Activated CD4-positive, alpha-beta T cell treated with anti-CD3 and anti-CD28 coated beads, Interleukin-10, Interleukin-2, amounts not matched to agents 100 ng/mL and 50 ng/mL, durations not matched to agents 16 hours and 8 hours (primary cell): ENCODE measurements around the gene CACNA1C.
A peak's percentile ranks its signal among the peaks of the same experiment; 100 is the strongest.
"Not testable (repeated sequence)": the region's sequence is repeated elsewhere in the genome, so short reads cannot be mapped to it uniquely, and the experiment has no call there.

Source experiments
- DNase-seq: peaks from one replicate; pipeline ENCODE4 v3.0.0-alpha.2; 2020

Gene CACNA1C

GRCh38 chr12:2466211-2466610, 413.4 kb downstream of the CACNA1C start:
- no peak for DNase-seq

GRCh38 chr12:2467447-2468195, 414.8 kb downstream of the CACNA1C start:
- DNase-seq, result no peak

- no peak for DNase-seq
Measured at GRCh38 chr12:2475984-2476383, 423.2 kb downstream of the CACNA1C start.

GRCh38 chr12:2477009-2477766, 424.4 kb downstream of the CACNA1C start:
- DNase-seq, result peak; percentile 14

GRCh38 chr12:2479851-2480535, 427.2 kb downstream of the CACNA1C start:
- DNase-seq, result no peak

- no peak for DNase-seq
Measured at GRCh38 chr12:2481346-2481745, 428.6 kb downstream of the CACNA1C start.

GRCh38 chr12:2481951-2482350, 429.2 kb downstream of the CACNA1C start:
- DNase-seq, result no peak

- no peak for DNase-seq
Measured at GRCh38 chr12:2482938-2483660, 430.3 kb downstream of the CACNA1C start.

- no peak for DNase-seq
Measured at GRCh38 chr12:2483713-2484112, 430.9 kb downstream of the CACNA1C start.

GRCh38 chr12:2484141-2484776, 431.5 kb downstream of the CACNA1C start:
- DNase-seq, result no peak

- no peak for DNase-seq
Measured at GRCh38 chr12:2485681-2486080, 432.9 kb downstream of the CACNA1C start.

GRCh38 chr12:2486796-2487195, 434.0 kb downstream of the CACNA1C start:
- no peak for DNase-seq

- no peak for DNase-seq
Measured at GRCh38 chr12:2487278-2487677, 434.5 kb downstream of the CACNA1C start.

GRCh38 chr12:2488131-2488530, 435.3 kb downstream of the CACNA1C start:
- no peak for DNase-seq

GRCh38 chr12:2488596-2488995, 435.8 kb downstream of the CACNA1C start:
- no peak for DNase-seq

- DNase-seq, result no peak
Measured at GRCh38 chr12:2489275-2489674, 436.5 kb downstream of the CACNA1C start.

GRCh38 chr12:2490831-2491230, 438.0 kb downstream of the CACNA1C start:
- DNase-seq, result no peak

GRCh38 chr12:2491349-2491748, 438.6 kb downstream of the CACNA1C start:
- not testable (repeated sequence) for DNase-seq

GRCh38 chr12:2492236-2492635, 439.4 kb downstream of the CACNA1C start:
- no peak for DNase-seq

GRCh38 chr12:2493086-2493485, 440.3 kb downstream of the CACNA1C start:
- DNase-seq, result no peak

- no peak for DNase-seq
Measured at GRCh38 chr12:2494486-2495192, 441.9 kb downstream of the CACNA1C start.
